Measurements from ENCODE around the gene HRG.

- TF ChIP-seq CTCF (IDR thresholded peaks at IDR 0.05; ENCODE audit: low read length) (peak; percentile 33), EZH2 (IDR thresholded peaks at IDR 0.05; ENCODE audit: borderline replicate concordance, low read length) (no peak)
Measured at GRCh38 chr3:186722457-186722856, 56.6 kb downstream of the HRG start.
